ENCODE data around the gene CEMIP. TPM values are rescaled to one million over a fixed set of nuclear protein-coding genes. Genes with fewer than 3 reads are reported as not detected.

Gene CEMIP
- polyA plus RNA-seq, 1 of the 3 experiments (the other 2 are of a cell fraction) = 27.8 TPM

- CTCF ChIA-PET = no interaction called here
- Histone ChIP-seq H3K9me3 (no peaks in the 10 kb centered on the region), H2AFZ (ENCODE audit: low read depth) (no peak overlapping the region), H3K9ac (no peak overlapping the region), H3K79me2 (ENCODE audit: insufficient read depth) (no peaks in the 10 kb centered on the region), H3K4me2 (no peak overlapping the region), H3K4me1 (ENCODE audit: control insufficient read depth in 1 of 2, insufficient read depth in 2 of 2, low read depth in 1 of 2, low read length in 1 of 2) (peaks cover 0 to 2% of the 10 kb centered on the region in 2 experiments; a peak in 1 of 4 replicates), H3K4me3 (ENCODE audit: low read depth in 2 of 2, low read length in 1 of 2) (no peak overlapping the region), H3K9me2 (no peaks in the 10 kb centered on the region), H4K20me1 (ENCODE audit: insufficient read depth) (no peaks in the 10 kb centered on the region), H3K36me3 (replicated peaks in 1 of 2; ENCODE audit: control insufficient read depth in 1 of 2, insufficient read depth in 2 of 2, low read length in 1 of 2) (peaks cover 5 to 18% of the 10 kb centered on the region in 2 experiments), H3F3A (replicated peaks; ENCODE audit: insufficient read depth) (peaks cover under 1% of the 10 kb centered on the region), H3K27ac (ENCODE audit: low read depth in 2 of 2, low read length in 1 of 2) (no peak overlapping the region), H3K27me3 (ENCODE audit: insufficient read depth) (no peaks in the 10 kb centered on the region)
- TF ChIP-seq POLR2AphosphoS5 (IDR thresholded peaks at IDR 0.05; ENCODE audit: low read depth, low read length) (no peak), GABPA (IDR thresholded peaks at IDR 0.05; ENCODE audit: low read depth) (no peak), FOXM1 (IDR thresholded peaks at IDR 0.05; ENCODE audit: low read depth) (no peak), FOSL2 (IDR thresholded peaks at IDR 0.05; ENCODE audit: borderline replicate concordance, low read depth) (no peak), NRF1 (IDR thresholded peaks at IDR 0.05; ENCODE audit: low read depth, low read length) (no peak), RXRA (IDR thresholded peaks at IDR 0.05; ENCODE audit: borderline replicate concordance, low read depth) (no peak), RAD21 (IDR thresholded peaks at IDR 0.05; ENCODE audit: low read length) (no peak), SIN3A (IDR thresholded peaks at IDR 0.05; ENCODE audit: borderline replicate concordance, low read depth, low read length) (no peak), TAF1 (IDR thresholded peaks at IDR 0.05; ENCODE audit: borderline replicate concordance, low read depth, low read length) (no peak), USF2 (IDR thresholded peaks at IDR 0.05; ENCODE audit: borderline replicate concordance, low read depth, low read length) (no peak), FOXJ3 (CRISPR knock-in tag; IDR thresholded peaks at IDR 0.05) (no peak), YY1 (IDR thresholded peaks at IDR 0.05; ENCODE audit: low read depth) (no peak), NFIC (IDR thresholded peaks at IDR 0.05; ENCODE audit: borderline replicate concordance) (no peak), EZH2phosphoT487 (IDR thresholded peaks at IDR 0.05; ENCODE audit: borderline replicate concordance, low read depth) (no peak), TEAD4 (IDR thresholded peaks at IDR 0.05; ENCODE audit: borderline replicate concordance, insufficient read depth) (no peak), SMC3 (IDR thresholded peaks at IDR 0.05; ENCODE audit: low read depth, low read length) (no peak), PBX3 (IDR thresholded peaks at IDR 0.05) (no peak), MAX (IDR thresholded peaks at IDR 0.05; ENCODE audit: low read depth) (no peak)
- POLR2A ChIA-PET = no interaction called here
- no peak for DNase-seq
- WGBS (ENCODE audit: low lambda C conversion rate) = 86% methylated on average over 2 of the region's 2 CpGs
These were observed 116.8 kb downstream of the CEMIP start for GRCh38 chr15:80895965-80896364.

- H3K27me3 ChIP-seq (ENCODE audit: insufficient read depth) = no peaks in the 10 kb centered on the region
- whole genome bisulfite sequencing (ENCODE audit: low lambda C conversion rate) = 73% methylated on average over 2 of the region's 2 CpGs
- no peak overlapping the region for H3K4me2 ChIP-seq
- no peaks in the 10 kb centered on the region for H4K20me1 ChIP-seq (ENCODE audit: insufficient read depth)
- no peaks in the 10 kb centered on the region for H3F3A ChIP-seq (replicated peaks; ENCODE audit: insufficient read depth)
- peaks cover 0 to 2% of the 10 kb centered on the region in 2 experiments; a peak in 1 of 4 replicates for H3K4me1 ChIP-seq (ENCODE audit: control insufficient read depth in 1 of 2, insufficient read depth in 2 of 2, low read depth in 1 of 2, low read length in 1 of 2)
- POLR2A ChIA-PET = no interaction called here
- H3K27ac ChIP-seq (ENCODE audit: low read depth in 2 of 2, low read length in 1 of 2) = no peak overlapping the region
- no peaks in the 10 kb centered on the region for H3K79me2 ChIP-seq (ENCODE audit: insufficient read depth)
- no peak overlapping the region for H3K4me3 ChIP-seq (ENCODE audit: low read depth in 2 of 2, low read length in 1 of 2)
- DNase-seq = no peak
- no peaks in the 10 kb centered on the region for H3K9me2 ChIP-seq
- peaks cover 5 to 15% of the 10 kb centered on the region in 2 experiments for H3K36me3 ChIP-seq (replicated peaks in 1 of 2; ENCODE audit: control insufficient read depth in 1 of 2, insufficient read depth in 2 of 2, low read length in 1 of 2)
- CTCF ChIA-PET = interaction anchor here (0.9 kb wide), 1 partner anchor 11 kb away, joined by 3 read pairs; no protein-coding TSS in a partner anchor
- no peak overlapping the region for H3K9ac ChIP-seq
- no peaks in the 10 kb centered on the region for H3K9me3 ChIP-seq
- no peak overlapping the region for H2AFZ ChIP-seq (ENCODE audit: low read depth)
- TF ChIP-seq MAX (IDR thresholded peaks at IDR 0.05; ENCODE audit: low read depth) (no peak), MXI1 (IDR thresholded peaks at IDR 0.05; ENCODE audit: low read depth, low read length) (no peak), RCOR1 (IDR thresholded peaks at IDR 0.05; ENCODE audit: low read length) (no peak), EZH2phosphoT487 (IDR thresholded peaks at IDR 0.05; ENCODE audit: borderline replicate concordance, low read depth) (no peak), USF1 (IDR thresholded peaks at IDR 0.05; ENCODE audit: borderline replicate concordance, low read depth) (no peak), SMC3 (IDR thresholded peaks at IDR 0.05; ENCODE audit: low read depth, low read length) (no peak), TAF1 (IDR thresholded peaks at IDR 0.05; ENCODE audit: borderline replicate concordance, low read depth, low read length) (no peak), TEAD4 (IDR thresholded peaks at IDR 0.05; ENCODE audit: borderline replicate concordance, insufficient read depth) (no peak), EP300 (IDR thresholded peaks at IDR 0.05; ENCODE audit: borderline replicate concordance in 1 of 2, low read depth in 1 of 2, low read length in 1 of 2) (no peak), FOXM1 (IDR thresholded peaks at IDR 0.05; ENCODE audit: low read depth) (no peak), FOSL2 (IDR thresholded peaks at IDR 0.05; ENCODE audit: borderline replicate concordance, low read depth) (no peak), CTCF (IDR thresholded peaks at IDR 0.05) (no peak)
These were observed 118.9 kb downstream of the CEMIP start for GRCh38 chr15:80898040-80898439.
